ENCODE results near the gene ABI3.

Gene ABI3

DNA sequence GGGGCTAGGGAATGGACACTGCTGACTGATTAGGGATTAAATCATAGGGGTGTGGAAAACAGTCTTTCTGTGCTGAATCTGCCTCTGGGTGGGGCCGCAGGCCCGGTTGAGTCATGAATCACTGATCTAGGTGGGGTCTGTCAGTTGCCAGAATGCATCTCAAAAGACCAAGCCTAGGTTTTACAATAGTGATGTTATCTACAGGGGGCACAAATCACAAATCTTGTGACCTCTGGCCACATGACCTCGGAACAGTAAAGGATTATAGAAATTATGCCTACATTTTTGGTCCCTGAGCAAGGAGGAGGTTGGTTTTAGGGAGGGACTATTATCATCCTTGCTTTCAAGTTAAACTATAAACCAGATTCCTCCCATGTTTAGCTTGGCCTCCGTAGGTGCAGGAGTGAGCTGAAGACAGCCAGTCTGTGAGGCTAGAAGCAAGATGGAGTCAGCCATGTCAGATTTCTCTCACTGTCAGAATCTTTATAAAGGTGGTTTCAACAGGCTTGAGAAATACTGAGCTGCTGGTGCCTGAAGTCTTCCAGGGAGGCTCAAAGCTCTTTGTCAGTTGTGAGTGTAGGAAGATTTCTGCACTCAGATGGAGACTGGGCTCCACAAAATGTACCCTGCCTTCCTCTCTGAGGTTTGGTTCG lies 13.0 kb upstream of the ABI3 start:
- Histone ChIP-seq H3K79me2 (ENCODE audit: control insufficient read depth, insufficient read depth, low read length, unreplicated experiment) (no peaks in the 10 kb centered on the region), H3K27ac (ENCODE audit: low read depth, low read length) (no peak overlapping the region), H2AFZ (ENCODE audit: low read length, unreplicated experiment) (peak overlapping the region; percentile 43), H3K27me3 (ENCODE audit: insufficient read depth, low read length) (0 out of 2 replicates have a peak, but pooled peaks cover 3% of the 10 kb centered on the region), H3K4me3 (ENCODE audit: low read depth, low read length) (no peak overlapping the region), H3K4me1 (ENCODE audit: control insufficient read depth, insufficient read depth, low read length, unreplicated experiment) (peaks cover 8% of the 10 kb centered on the region), H3K36me3 (ENCODE audit: insufficient read depth, low read length) (no peaks in the 10 kb centered on the region)

DNA sequence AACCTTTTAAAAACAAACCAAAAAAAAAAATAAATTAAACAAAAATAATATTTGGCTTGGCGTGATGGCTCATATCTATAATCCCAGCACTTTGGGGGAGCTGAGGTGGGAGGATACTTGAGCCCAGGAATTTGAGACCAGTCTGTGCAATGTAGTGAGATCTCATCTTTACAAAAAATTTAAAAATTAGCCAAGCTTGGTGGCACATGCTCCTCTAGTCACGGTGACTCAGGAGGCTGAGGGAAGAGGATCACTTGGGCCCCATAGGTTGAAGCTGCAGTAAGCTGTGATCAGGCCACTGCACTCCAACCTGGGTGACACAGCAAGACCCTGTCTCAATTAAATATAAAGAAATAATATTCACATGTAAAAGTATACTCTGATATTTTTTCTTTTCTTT lies 12.3 kb upstream of the ABI3 start:
- peaks cover 8% of the 10 kb centered on the region; the same call in 1 of the 2 replicates for H3K27me3 ChIP-seq (ENCODE audit: insufficient read depth, low read length)
- H3K36me3 ChIP-seq (ENCODE audit: insufficient read depth, low read length): no peaks in the 10 kb centered on the region
- H3K79me2 ChIP-seq (ENCODE audit: control insufficient read depth, insufficient read depth, low read length, unreplicated experiment): no peaks in the 10 kb centered on the region
- no peak overlapping the region for H2AFZ ChIP-seq (ENCODE audit: low read length, unreplicated experiment)
- H3K4me3 ChIP-seq (ENCODE audit: low read depth, low read length): no peak overlapping the region
- H3K27ac ChIP-seq (ENCODE audit: low read depth, low read length): no peak overlapping the region
- H3K4me1 ChIP-seq (ENCODE audit: control insufficient read depth, insufficient read depth, low read length, unreplicated experiment): peaks cover 8% of the 10 kb centered on the region

DNA sequence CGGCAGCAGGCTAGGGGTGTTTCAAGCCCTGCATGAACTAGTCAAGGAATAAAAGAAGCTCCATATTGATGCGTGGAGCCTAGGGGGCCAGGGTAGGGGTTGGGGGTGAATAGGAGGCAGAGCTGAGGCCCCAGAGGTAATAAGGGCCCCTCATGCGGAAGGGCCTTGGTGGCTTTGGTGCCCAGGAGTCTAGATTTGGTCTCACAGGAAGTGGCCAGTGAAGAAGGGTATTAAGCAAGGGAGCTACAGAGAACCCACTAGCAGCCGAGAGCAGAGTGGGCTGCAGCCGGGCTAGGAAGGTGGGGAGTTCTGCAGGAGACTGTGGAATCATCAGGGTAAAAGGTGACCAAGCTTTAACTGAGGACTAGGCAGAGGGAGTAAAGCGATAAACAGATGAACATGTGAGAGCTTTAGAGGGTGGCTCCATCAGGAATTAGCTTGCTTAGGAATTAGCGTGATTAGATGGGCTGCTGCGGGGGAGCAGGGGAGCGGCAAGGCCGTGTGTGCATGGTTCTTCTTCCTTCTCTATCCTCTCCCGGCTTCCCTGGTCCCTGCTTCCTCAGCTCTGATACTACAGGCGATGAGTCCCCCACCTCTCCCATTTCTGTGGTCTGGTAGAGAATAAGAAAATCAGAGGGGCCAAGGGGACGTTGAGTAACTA lies 10.0 kb upstream of the ABI3 start:
- H3K4me1 ChIP-seq (ENCODE audit: control insufficient read depth, insufficient read depth, low read length, unreplicated experiment): peaks cover 8% of the 10 kb centered on the region
- no peaks in the 10 kb centered on the region for H3K36me3 ChIP-seq (ENCODE audit: insufficient read depth, low read length)
- H3K27me3 ChIP-seq (ENCODE audit: insufficient read depth, low read length): peaks cover 15% of the 10 kb centered on the region
- no peaks in the 10 kb centered on the region for H3K79me2 ChIP-seq (ENCODE audit: control insufficient read depth, insufficient read depth, low read length, unreplicated experiment)
- no peak overlapping the region for H3K27ac ChIP-seq (ENCODE audit: low read depth, low read length)
- H2AFZ ChIP-seq (ENCODE audit: low read length, unreplicated experiment): no peak overlapping the region
- H3K4me3 ChIP-seq (ENCODE audit: low read depth, low read length): no peak overlapping the region

DNA sequence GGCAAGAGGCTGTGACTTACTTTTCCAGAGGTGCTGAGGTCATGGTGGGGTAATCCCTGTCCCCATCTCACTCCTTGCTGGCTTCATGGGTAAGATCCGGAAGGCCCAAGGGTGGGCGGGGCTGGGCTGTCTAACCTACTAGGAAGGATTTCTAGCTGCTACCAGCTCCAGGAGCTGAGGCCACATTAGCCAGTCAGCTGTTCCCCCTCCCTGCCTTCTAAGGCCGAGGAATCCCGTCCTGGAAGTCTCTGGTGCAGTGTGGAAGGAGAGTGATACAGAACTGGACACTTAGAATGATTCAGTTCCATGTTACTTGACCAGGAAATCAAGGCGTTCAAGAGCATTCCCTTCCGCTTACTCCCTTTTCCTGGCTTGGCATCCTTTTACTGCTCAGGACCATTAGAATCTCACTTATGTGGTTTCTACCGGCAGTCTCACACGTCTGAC lies 9.0 kb upstream of the ABI3 start:
- Histone ChIP-seq H3K4me1 (ENCODE audit: control insufficient read depth, insufficient read depth, low read length, unreplicated experiment) (peaks cover 8% of the 10 kb centered on the region), H3K27ac (ENCODE audit: low read depth, low read length) (no peak overlapping the region), H3K27me3 (ENCODE audit: insufficient read depth, low read length) (peaks cover 22% of the 10 kb centered on the region), H3K36me3 (ENCODE audit: insufficient read depth, low read length) (no peaks in the 10 kb centered on the region), H2AFZ (ENCODE audit: low read length, unreplicated experiment) (no peak overlapping the region), H3K4me3 (ENCODE audit: low read depth, low read length) (no peak overlapping the region), H3K79me2 (ENCODE audit: control insufficient read depth, insufficient read depth, low read length, unreplicated experiment) (no peaks in the 10 kb centered on the region)

DNA sequence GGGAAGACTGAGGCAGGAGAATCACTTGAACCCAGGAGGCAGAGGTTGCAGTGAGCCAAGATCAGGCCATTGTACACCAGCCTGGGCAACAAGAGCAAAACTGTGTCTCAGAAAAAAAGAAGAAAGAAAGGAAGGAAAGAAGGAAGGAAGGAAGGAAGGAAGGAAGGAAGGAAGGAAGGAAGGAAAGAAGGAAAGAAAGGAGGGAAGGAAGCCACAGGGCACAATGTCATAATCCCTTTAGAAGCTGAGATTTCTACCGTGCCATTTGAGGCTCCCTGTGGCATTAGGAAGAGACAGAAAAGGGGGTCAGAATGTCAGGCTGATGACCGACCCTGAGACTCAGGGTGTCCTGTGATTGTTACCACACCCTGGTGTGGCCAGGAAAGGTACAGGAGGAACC lies 6.7 kb upstream of the ABI3 start:
- Histone ChIP-seq H3K36me3 (ENCODE audit: insufficient read depth, low read length) (no peaks in the 10 kb centered on the region), H3K27me3 (ENCODE audit: insufficient read depth, low read length) (peaks cover 32% of the 10 kb centered on the region)

DNA sequence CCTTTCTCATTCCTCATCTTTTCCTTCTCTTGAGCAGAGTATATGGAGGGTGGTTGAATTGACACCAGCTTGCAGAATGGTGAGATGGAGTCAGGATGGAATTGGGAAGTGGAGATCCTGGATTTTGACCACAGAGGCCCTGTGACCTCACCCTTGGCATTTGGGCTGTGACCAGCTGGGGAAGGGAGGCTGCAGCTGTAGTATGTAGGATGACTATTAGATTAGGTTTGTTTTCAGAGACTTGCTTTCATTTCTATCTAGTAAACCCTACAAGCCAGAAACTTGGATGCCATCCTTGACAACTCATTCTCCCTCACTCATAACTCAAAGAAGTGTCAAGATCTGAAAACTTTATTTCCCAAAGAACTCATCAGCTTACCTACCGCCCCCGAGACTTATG lies 6.0 kb upstream of the ABI3 start:
- Histone ChIP-seq H3K36me3 (ENCODE audit: insufficient read depth, low read length) (no peaks in the 10 kb centered on the region), H3K79me2 (ENCODE audit: control insufficient read depth, insufficient read depth, low read length, unreplicated experiment) (no peaks in the 10 kb centered on the region), H3K27ac (ENCODE audit: low read depth, low read length) (no peak overlapping the region), H3K4me3 (ENCODE audit: low read depth, low read length) (no peak overlapping the region), H3K27me3 (ENCODE audit: insufficient read depth, low read length) (peaks cover 32% of the 10 kb centered on the region), H2AFZ (ENCODE audit: low read length, unreplicated experiment) (no peak overlapping the region), H3K4me1 (ENCODE audit: control insufficient read depth, insufficient read depth, low read length, unreplicated experiment) (peaks cover 3% of the 10 kb centered on the region)

More for the DNA sequence above, 6.7 kb upstream of the ABI3 start:
- no peak overlapping the region for H2AFZ ChIP-seq (ENCODE audit: low read length, unreplicated experiment)
- H3K4me3 ChIP-seq (ENCODE audit: low read depth, low read length): no peak overlapping the region
- H3K4me1 ChIP-seq (ENCODE audit: control insufficient read depth, insufficient read depth, low read length, unreplicated experiment): no peaks in the 10 kb centered on the region
- H3K79me2 ChIP-seq (ENCODE audit: control insufficient read depth, insufficient read depth, low read length, unreplicated experiment): no peaks in the 10 kb centered on the region
- H3K27ac ChIP-seq (ENCODE audit: low read depth, low read length): no peak overlapping the region

DNA sequence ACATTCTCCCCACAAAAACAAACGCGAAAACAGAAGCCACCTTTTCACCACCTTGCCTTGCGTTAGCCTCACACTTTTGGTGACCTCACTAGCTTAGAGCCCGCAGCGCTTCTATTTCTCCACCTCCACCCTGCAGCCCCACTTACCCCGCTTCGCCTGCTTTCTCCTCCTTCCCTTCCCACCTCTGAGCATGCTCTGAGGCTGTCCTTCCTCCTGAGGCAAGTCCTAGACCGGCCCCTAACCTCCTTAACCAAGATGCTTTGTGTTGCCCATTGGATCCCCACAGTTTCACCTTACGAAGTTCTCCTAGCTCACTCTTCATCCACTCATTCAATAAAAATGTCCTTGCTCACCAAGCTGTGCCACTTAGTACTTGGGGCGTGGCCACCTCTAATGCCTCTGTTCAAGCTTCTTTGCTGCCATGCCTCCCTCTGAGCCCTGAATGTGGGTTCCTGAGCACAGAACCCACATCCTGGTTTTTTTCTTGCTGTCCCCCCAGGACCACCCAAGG lies 1.4 kb upstream of the ABI3 start:
- Histone ChIP-seq H3K4me3 (ENCODE audit: low read depth, low read length) (no peak overlapping the region), H3K4me1 (ENCODE audit: control insufficient read depth, insufficient read depth, low read length, unreplicated experiment) (peaks cover 9% of the 10 kb centered on the region), H3K79me2 (ENCODE audit: control insufficient read depth, insufficient read depth, low read length, unreplicated experiment) (no peaks in the 10 kb centered on the region), H3K27me3 (ENCODE audit: insufficient read depth, low read length) (peaks cover 35% of the 10 kb centered on the region), H3K27ac (ENCODE audit: low read depth, low read length) (no peak overlapping the region), H3K36me3 (ENCODE audit: insufficient read depth, low read length) (no peaks in the 10 kb centered on the region), H2AFZ (ENCODE audit: low read length, unreplicated experiment) (no peak overlapping the region)

DNA sequence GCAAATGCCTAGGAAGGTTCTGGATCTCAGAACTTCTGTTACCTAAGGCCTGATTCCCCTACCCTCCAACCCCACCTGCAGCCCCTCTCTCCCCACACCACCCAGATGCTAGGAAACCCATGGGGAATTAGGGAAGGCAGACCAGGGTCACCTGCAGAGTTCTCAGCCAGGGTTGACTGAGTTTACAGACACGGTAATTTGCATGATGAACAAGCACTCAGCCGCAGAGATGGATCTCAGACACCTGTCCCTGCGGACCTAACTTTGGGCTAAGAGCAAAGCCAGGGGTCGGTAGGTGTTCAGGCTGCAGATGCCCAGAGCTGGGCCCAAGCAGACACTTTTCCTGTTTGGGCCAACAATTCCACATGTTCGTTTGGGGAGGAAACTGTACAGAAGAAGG lies 2.9 kb downstream of the ABI3 start:
- Histone ChIP-seq H3K27ac (ENCODE audit: low read depth, low read length) (no peak overlapping the region), H3K27me3 (ENCODE audit: insufficient read depth, low read length) (0 out of 2 replicates have a peak, but pooled peaks cover 14% of the 10 kb centered on the region), H3K4me1 (ENCODE audit: control insufficient read depth, insufficient read depth, low read length, unreplicated experiment) (peaks cover 9% of the 10 kb centered on the region), H3K79me2 (ENCODE audit: control insufficient read depth, insufficient read depth, low read length, unreplicated experiment) (no peaks in the 10 kb centered on the region), H2AFZ (ENCODE audit: low read length, unreplicated experiment) (no peak overlapping the region), H3K36me3 (ENCODE audit: insufficient read depth, low read length) (no peaks in the 10 kb centered on the region), H3K4me3 (ENCODE audit: low read depth, low read length) (no peak overlapping the region)

DNA sequence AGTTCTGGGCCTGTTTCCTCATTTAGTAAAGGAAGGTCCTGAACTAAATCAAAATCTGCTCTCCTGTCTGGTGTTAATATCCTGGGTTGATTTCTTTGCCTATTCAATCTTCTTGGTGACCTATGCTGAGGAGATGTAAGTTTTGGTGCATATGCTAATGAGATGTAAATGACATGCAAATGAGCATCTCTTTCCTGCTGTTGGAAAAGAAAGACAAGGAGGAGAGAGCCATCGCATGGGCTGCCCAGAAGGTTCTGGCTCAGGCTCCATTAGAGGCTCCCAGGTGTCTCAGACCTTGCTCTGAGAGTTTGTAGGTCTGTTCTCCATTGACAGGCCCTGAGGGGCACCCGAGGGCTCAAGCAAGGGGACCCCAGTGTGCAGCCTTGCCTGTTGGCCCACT lies 3.3 kb downstream of the ABI3 start:
- Histone ChIP-seq H3K79me2 (ENCODE audit: control insufficient read depth, insufficient read depth, low read length, unreplicated experiment) (no peaks in the 10 kb centered on the region), H3K27me3 (ENCODE audit: insufficient read depth, low read length) (peaks cover 15% of the 10 kb centered on the region; the same call in 1 of the 2 replicates), H3K4me1 (ENCODE audit: control insufficient read depth, insufficient read depth, low read length, unreplicated experiment) (peaks cover 9% of the 10 kb centered on the region), H3K27ac (ENCODE audit: low read depth, low read length) (no peak overlapping the region), H2AFZ (ENCODE audit: low read length, unreplicated experiment) (no peak overlapping the region), H3K4me3 (ENCODE audit: low read depth, low read length) (no peak overlapping the region), H3K36me3 (ENCODE audit: insufficient read depth, low read length) (no peaks in the 10 kb centered on the region)

DNA sequence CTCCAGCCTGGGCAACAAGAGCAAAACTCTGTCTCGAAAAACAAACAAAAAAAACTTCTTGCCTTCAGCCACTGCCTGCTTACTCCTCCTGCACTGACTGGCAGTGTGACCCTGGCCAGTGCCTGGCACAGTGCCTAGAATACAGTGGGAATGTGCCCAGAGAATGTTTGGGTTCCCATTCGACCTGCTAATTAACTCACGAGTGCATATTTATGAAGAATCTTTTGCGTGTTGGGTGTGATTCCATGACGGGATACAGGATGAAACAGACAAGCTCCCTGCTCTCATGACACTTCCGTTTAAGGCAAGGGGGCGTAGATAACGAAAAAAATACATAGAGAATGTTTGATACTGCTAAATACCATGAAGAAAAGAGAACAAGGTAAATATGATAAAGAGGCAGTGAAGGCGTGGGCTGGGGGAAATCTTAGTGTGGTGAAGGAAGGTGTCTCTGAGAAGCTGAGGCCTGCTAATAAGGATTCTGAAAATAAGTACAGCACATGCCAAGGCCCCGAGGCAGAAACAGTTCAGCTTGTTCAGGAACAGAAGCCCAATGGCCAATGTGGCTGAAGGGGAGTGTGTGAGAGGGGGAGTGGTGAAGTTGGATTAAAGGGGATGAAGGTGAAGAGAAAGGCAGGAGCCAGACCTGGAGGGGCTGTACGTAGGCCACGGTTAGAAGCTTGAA lies 4.3 kb downstream of the ABI3 start:
- no peak overlapping the region for H3K27ac ChIP-seq (ENCODE audit: low read depth, low read length)
- H3K27me3 ChIP-seq (ENCODE audit: insufficient read depth, low read length): peaks cover 23% of the 10 kb centered on the region; the same call in 1 of the 2 replicates
- no peak overlapping the region for H3K4me3 ChIP-seq (ENCODE audit: low read depth, low read length)
- peaks cover 3% of the 10 kb centered on the region for H3K4me1 ChIP-seq (ENCODE audit: control insufficient read depth, insufficient read depth, low read length, unreplicated experiment)
- no peaks in the 10 kb centered on the region for H3K79me2 ChIP-seq (ENCODE audit: control insufficient read depth, insufficient read depth, low read length, unreplicated experiment)
- H2AFZ ChIP-seq (ENCODE audit: low read length, unreplicated experiment): no peak overlapping the region
- no peaks in the 10 kb centered on the region for H3K36me3 ChIP-seq (ENCODE audit: insufficient read depth, low read length)

Data from ACC112 (cell line).